PC-3 (cell line): ENCODE data around the gene CCDC158.

Experiments
- EZH2 ChIP-seq: fragments of 300-600 bp; sonication (generic); IDR thresholded peaks from one replicate; pipeline ENCODE4 v1.6.1; 2017; ENCODE audit warnings: antibody characterized with exemption, mild to moderate bottlenecking, low read length; ENCODE audit not compliant: unreplicated experiment
- TF ChIP-seq, protein P1 (sequence below): fragments of 300-600 bp; sonication (generic); conservative IDR thresholded peaks from 2 replicates; pipeline ENCODE4 v1.5.1; 2017; ENCODE audit warnings: antibody characterized with exemption, low read depth, mild to moderate bottlenecking, low read length

DNA sequence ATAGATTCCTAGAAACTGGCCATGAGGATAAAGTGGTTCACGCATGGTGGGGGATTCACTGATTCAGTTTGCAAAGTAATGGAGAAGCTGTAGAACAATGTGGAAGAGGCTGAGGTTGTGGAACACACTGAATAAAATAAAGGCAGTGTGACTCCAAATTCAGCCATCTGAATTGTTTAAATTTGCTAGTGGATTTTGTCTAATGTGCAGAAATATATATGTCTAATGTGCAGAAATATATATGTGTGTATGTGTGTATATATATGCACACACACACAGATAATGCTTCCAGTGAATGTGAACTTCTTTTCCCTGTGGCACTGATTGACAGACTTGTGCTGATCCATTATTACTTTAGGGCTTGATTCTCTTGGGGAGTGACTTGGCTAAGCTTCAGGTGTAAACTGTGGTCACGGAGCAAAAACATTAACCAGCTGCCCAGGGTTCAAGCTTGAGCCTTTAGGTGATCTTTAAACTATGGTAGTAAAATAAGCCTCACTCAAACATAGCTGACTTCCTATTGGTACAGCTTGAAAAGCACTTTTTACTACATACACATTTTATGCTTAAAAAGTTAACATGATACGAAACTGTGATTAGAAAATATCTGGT lies 110.9 kb downstream of the CCDC158 start:
- TF ChIP-seq, protein P1, sequence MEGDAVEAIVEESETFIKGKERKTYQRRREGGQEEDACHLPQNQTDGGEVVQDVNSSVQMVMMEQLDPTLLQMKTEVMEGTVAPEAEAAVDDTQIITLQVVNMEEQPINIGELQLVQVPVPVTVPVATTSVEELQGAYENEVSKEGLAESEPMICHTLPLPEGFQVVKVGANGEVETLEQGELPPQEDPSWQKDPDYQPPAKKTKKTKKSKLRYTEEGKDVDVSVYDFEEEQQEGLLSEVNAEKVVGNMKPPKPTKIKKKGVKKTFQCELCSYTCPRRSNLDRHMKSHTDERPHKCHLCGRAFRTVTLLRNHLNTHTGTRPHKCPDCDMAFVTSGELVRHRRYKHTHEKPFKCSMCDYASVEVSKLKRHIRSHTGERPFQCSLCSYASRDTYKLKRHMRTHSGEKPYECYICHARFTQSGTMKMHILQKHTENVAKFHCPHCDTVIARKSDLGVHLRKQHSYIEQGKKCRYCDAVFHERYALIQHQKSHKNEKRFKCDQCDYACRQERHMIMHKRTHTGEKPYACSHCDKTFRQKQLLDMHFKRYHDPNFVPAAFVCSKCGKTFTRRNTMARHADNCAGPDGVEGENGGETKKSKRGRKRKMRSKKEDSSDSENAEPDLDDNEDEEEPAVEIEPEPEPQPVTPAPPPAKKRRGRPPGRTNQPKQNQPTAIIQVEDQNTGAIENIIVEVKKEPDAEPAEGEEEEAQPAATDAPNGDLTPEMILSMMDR = no peak
- no peak for TF ChIP-seq EZH2
